Activated CD8-positive, alpha-beta T cell treated with anti-CD3 and anti-CD28 coated beads, Interleukin-2, amount 10 ng/mL, durations not matched to agents 7 days and 5 days (primary cell): Measurements from ENCODE around the gene MYO16. TPM values are rescaled to one million over a fixed set of nuclear protein-coding genes. Genes with fewer than 3 reads are reported as not detected.

Experiments
- ATAC-seq: fragments of 150-1000 bp; cut with Tn5 transposase; one replicate; pipeline ENCODE4 v1.10.0; 2021; ENCODE audit warnings: moderate library complexity
- CTCF ChIA-PET: fragments of 350-600 bp; sonication (Branson Sonifier 250); formaldehyde crosslinking; loops from one replicate; lab custom pipeline; 2021; ENCODE audit warnings: antibody characterized with exemption; lab: Charles Lee
- POLR2A ChIA-PET: fragments of 350-600 bp; sonication (Branson Sonifier 250); formaldehyde crosslinking; loops from one replicate; lab custom pipeline; 2021; ENCODE audit warnings: antibody characterized with exemption; lab: Charles Lee
- DNase-seq: peaks from one replicate; pipeline ENCODE4 v3.0.0-alpha.2; 2020
- H3K27ac Mint-ChIP-seq: one replicate; pipeline ENCODE4 v1.8.0; 2021; ENCODE audit warnings: mild to moderate bottlenecking, mixed read lengths
- H3K27me3 Mint-ChIP-seq: one replicate; pipeline ENCODE4 v1.8.0; 2021; ENCODE audit warnings: low read depth, mixed read lengths
- H3K36me3 Mint-ChIP-seq: one replicate; pipeline ENCODE4 v1.8.0; 2021; ENCODE audit warnings: low read depth, mixed read lengths
- H3K4me1 Mint-ChIP-seq: one replicate; pipeline ENCODE4 v1.8.0; 2021; ENCODE audit warnings: low read depth, mixed read lengths
- H3K4me3 Mint-ChIP-seq: one replicate; pipeline ENCODE4 v1.8.0; 2021; ENCODE audit warnings: mild to moderate bottlenecking, mixed read lengths
- H3K9me3 Mint-ChIP-seq: one replicate; pipeline ENCODE4 v1.8.0; 2022; ENCODE audit warnings: mixed read lengths; ENCODE audit not compliant: insufficient read depth
- total RNA-seq, 2 experiments: library from RNA; stranded (reverse); gene quantifications; one replicate each; pipeline ENCODE4 v1.2.3, GENCODE V29; 2021

The MYO16 gene
- total RNA-seq, 2 experiments from 2014 or later: not detected

DNA sequence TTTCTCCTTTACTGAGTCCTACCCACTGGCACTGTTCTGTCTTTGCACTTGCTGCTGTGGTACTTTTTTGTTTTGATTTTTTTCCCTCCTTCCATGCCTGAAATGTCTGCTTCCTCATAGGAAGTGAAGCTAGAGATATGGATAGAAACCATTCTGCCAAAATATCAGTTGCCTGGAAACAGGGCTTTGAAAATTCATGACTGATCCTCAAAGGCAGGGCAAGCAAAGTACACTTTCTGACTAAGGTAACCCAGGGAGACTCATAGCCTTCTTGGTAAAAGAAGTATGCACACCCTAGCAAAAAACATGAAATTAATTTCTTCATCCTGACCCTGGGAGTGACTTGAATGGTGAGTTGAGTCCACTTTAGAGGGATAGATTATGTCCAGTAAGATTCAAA, 329.8 kb downstream of the MYO16 start:
- CTCF ChIA-PET: no interaction called here

DNA sequence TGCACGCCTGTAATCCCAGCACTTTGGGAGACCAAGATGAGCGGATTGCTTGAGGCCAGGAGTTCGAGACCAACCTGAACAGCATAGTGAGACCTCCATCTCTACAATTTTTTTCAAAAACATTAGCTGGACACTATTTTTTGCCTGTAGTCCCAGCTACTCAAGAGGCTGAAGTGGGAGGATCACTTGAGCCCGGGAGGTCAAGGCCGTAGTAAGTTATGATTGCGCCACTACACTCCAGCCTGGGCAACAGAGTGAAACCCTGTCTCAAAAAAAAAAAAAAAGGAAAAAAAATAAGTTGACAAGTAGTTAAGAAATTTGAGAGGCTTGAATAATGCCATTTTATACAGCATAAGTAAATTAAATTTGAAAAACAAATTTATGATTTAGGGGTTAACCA, 330.6 kb downstream of the MYO16 start:
- H3K27ac Mint-ChIP-seq: no peak overlapping the region
- ATAC-seq (no peak), DNase-seq (no peak)
- no peak overlapping the region for H3K4me3 Mint-ChIP-seq
- no peaks in the 10 kb centered on the region for H3K4me1 Mint-ChIP-seq
- no peaks in the 10 kb centered on the region for H3K36me3 Mint-ChIP-seq
- ChIA-PET CTCF (no interaction called here), POLR2A (no interaction called here)
- no peaks in the 10 kb centered on the region for H3K9me3 Mint-ChIP-seq
- peaks cover 3% of the 10 kb centered on the region for H3K27me3 Mint-ChIP-seq

More for the DNA sequence above, 329.8 kb downstream of the MYO16 start:
- no peaks in the 10 kb centered on the region for H3K4me1 Mint-ChIP-seq
- no peak overlapping the region for H3K27ac Mint-ChIP-seq
- DNase-seq (no peak), ATAC-seq (no peak)
- no peaks in the 10 kb centered on the region for H3K36me3 Mint-ChIP-seq
- H3K27me3 Mint-ChIP-seq: peaks cover 3% of the 10 kb centered on the region
- POLR2A ChIA-PET: no interaction called here
- H3K9me3 Mint-ChIP-seq: no peaks in the 10 kb centered on the region
- no peak overlapping the region for H3K4me3 Mint-ChIP-seq

- no peak overlapping the region for H3K4me3 Mint-ChIP-seq
- H3K27me3 Mint-ChIP-seq: peaks cover 3% of the 10 kb centered on the region
- ATAC-seq (no peak), DNase-seq (peak; percentile 27)
- no peaks in the 10 kb centered on the region for H3K4me1 Mint-ChIP-seq
- CTCF ChIA-PET: interaction anchor here (0.6 to 1.6 kb wide), 8 partner anchors 44 to 1158 kb away, joined by 3 to 7 read pairs (median 4); no protein-coding TSS in a partner anchor
- H3K27ac Mint-ChIP-seq: no peak overlapping the region
- no peaks in the 10 kb centered on the region for H3K9me3 Mint-ChIP-seq
- POLR2A ChIA-PET: no interaction called here
- H3K36me3 Mint-ChIP-seq: no peaks in the 10 kb centered on the region
Observed at GRCh38 chr13:108961542-108962125, 332.2 kb downstream of the MYO16 start.

- CTCF ChIA-PET: interaction anchor here (1.4 kb wide), 1 partner anchor 827 kb away, joined by 3 read pairs; no protein-coding TSS in a partner anchor
Observed at GRCh38 chr13:108962654-108963053, 333.2 kb downstream of the MYO16 start.

DNA sequence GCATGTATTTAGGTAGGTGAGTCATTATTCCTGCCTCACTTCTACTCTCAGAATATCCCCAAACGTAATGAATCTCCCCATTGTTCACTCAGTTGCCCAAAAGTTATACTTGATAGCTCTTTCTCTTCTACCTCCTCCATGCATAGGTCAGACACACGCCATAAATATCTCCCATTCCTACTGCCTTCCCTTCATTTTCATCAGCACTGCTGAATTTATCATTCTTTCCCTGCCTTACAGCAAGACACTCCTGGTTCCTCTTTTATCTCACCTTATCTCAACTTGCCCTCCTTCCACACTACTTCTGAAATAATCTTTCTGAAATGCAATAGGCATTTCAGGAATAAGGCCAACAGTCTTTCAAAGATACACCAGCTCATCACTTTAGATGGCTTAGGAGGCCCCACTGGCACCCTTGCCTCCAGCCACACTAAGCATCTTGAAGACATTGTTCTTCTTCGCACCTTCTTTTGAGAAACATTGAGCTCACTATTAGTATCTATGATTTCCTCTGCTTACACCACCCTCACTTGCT, 333.9 kb downstream of the MYO16 start:
- CTCF ChIA-PET: interaction anchor here (0.7 to 1.4 kb wide), 2 partner anchors 579 to 826 kb away, joined by 3 read pairs; no protein-coding TSS in a partner anchor
- Mint-ChIP-seq H3K27me3 (peaks cover 3% of the 10 kb centered on the region), H3K4me3 (no peak overlapping the region), H3K27ac (no peak overlapping the region), H3K9me3 (no peaks in the 10 kb centered on the region), H3K36me3 (no peaks in the 10 kb centered on the region), H3K4me1 (no peaks in the 10 kb centered on the region)
- DNase-seq: no peak
- POLR2A ChIA-PET: no interaction called here
- ATAC-seq: no peak

More at GRCh38 chr13:108962654-108963053, 333.2 kb downstream of the MYO16 start:
- POLR2A ChIA-PET: no interaction called here
- no peak for DNase-seq
- Mint-ChIP-seq H3K4me1 (no peaks in the 10 kb centered on the region), H3K27me3 (peaks cover 3% of the 10 kb centered on the region), H3K36me3 (no peaks in the 10 kb centered on the region), H3K9me3 (no peaks in the 10 kb centered on the region), H3K27ac (no peak overlapping the region), H3K4me3 (no peak overlapping the region)
- ATAC-seq: no peak

- no peak overlapping the region for H3K27ac Mint-ChIP-seq
- ChIA-PET CTCF (interaction anchor here (1.4 kb wide), 1 partner anchor 826 kb away, joined by 3 read pairs; no protein-coding TSS in a partner anchor), POLR2A (no interaction called here)
- H3K36me3 Mint-ChIP-seq: no peaks in the 10 kb centered on the region
- DNase-seq: no peak
- no peaks in the 10 kb centered on the region for H3K9me3 Mint-ChIP-seq
- no peaks in the 10 kb centered on the region for H3K4me1 Mint-ChIP-seq
- H3K27me3 Mint-ChIP-seq: peaks cover 3% of the 10 kb centered on the region
- no peak overlapping the region for H3K4me3 Mint-ChIP-seq
- no peak for ATAC-seq
Observed at GRCh38 chr13:108963846-108964600, 334.6 kb downstream of the MYO16 start.

- DNase-seq: no peak
- no peaks in the 10 kb centered on the region for H3K36me3 Mint-ChIP-seq
- H3K27ac Mint-ChIP-seq: no peak overlapping the region
- ChIA-PET POLR2A (no interaction called here), CTCF (no interaction called here)
- no peaks in the 10 kb centered on the region for H3K4me1 Mint-ChIP-seq
- no peak overlapping the region for H3K4me3 Mint-ChIP-seq
- H3K27me3 Mint-ChIP-seq: peaks cover 3% of the 10 kb centered on the region
- no peaks in the 10 kb centered on the region for H3K9me3 Mint-ChIP-seq
- no peak for ATAC-seq
Observed at GRCh38 chr13:108964606-108965005, 335.2 kb downstream of the MYO16 start.

DNA sequence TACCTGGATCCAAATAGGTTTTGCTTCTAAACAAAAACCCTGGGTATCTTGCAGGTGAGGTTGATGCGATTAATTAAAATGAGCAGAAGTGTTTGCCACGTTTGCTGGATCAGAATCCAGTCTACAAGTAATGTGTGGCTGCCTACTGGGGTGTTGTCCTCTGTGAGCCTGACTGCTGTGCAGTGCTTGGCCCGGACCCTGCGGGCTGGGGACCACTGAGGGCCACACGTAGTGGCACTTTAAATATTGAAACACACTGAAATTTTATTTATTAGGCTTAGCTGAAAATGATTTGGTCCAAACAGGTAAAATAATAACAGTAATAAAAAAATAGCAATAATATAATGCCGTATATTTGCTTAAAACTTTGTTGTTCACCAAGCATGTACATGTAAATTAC, 338.0 kb downstream of the MYO16 start:
- Mint-ChIP-seq H3K4me1 (no peaks in the 10 kb centered on the region), H3K27me3 (peaks cover 3% of the 10 kb centered on the region), H3K36me3 (no peaks in the 10 kb centered on the region), H3K4me3 (no peak overlapping the region), H3K9me3 (no peaks in the 10 kb centered on the region), H3K27ac (no peak overlapping the region)
- POLR2A ChIA-PET: no interaction called here
- DNase-seq (no peak), ATAC-seq (no peak)
- CTCF ChIA-PET: no interaction called here

- no peak overlapping the region for H3K4me3 Mint-ChIP-seq
Observed at GRCh38 chr13:108968566-108968965, 339.2 kb downstream of the MYO16 start.

GRCh38 chr13:108974686-108975085, 345.3 kb downstream of the MYO16 start:
- Mint-ChIP-seq H3K27me3 (no peaks in the 10 kb centered on the region), H3K36me3 (no peaks in the 10 kb centered on the region), H3K4me1 (no peaks in the 10 kb centered on the region), H3K9me3 (no peaks in the 10 kb centered on the region), H3K4me3 (no peak overlapping the region), H3K27ac (no peak overlapping the region)
- CTCF ChIA-PET: no interaction called here
- no peak for ATAC-seq
- no peak for DNase-seq
- POLR2A ChIA-PET: no interaction called here

More at GRCh38 chr13:108968566-108968965, 339.2 kb downstream of the MYO16 start:
- DNase-seq: no peak
- ChIA-PET CTCF (no interaction called here), POLR2A (no interaction called here)
- no peak overlapping the region for H3K27ac Mint-ChIP-seq
- no peak for ATAC-seq
- H3K4me1 Mint-ChIP-seq: no peaks in the 10 kb centered on the region
- no peaks in the 10 kb centered on the region for H3K27me3 Mint-ChIP-seq
- H3K36me3 Mint-ChIP-seq: no peaks in the 10 kb centered on the region
- H3K9me3 Mint-ChIP-seq: no peaks in the 10 kb centered on the region

DNA sequence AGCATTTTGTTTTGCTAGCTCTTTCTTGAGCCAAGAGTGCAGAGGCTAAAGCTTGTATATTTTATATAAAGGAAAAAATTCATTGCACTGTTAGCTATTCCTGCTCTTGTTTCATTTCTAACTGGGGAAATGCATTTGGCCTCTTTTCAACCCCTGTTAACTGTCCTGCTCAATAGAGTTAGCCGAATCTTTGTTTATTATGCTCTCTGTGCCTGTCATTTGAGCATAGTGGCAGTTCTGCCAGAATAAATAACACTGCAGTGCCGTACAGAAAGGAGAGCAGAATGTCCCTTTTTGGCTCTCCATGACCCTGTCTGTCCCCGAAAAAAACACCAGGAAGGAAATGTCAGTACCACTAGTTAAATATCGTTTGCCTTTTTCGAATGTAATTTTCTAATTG, 350.8 kb downstream of the MYO16 start:
- ATAC-seq (no peak), DNase-seq (no peak)
- peaks cover 3% of the 10 kb centered on the region for H3K27me3 Mint-ChIP-seq
- no peaks in the 10 kb centered on the region for H3K9me3 Mint-ChIP-seq
- no peak overlapping the region for H3K4me3 Mint-ChIP-seq
- no peak overlapping the region for H3K27ac Mint-ChIP-seq
- H3K4me1 Mint-ChIP-seq: no peaks in the 10 kb centered on the region
- ChIA-PET CTCF (no interaction called here), POLR2A (no interaction called here)
- no peaks in the 10 kb centered on the region for H3K36me3 Mint-ChIP-seq

- Mint-ChIP-seq H3K9me3 (no peaks in the 10 kb centered on the region), H3K27me3 (peaks cover 3% of the 10 kb centered on the region), H3K27ac (no peak overlapping the region), H3K36me3 (no peaks in the 10 kb centered on the region), H3K4me1 (no peaks in the 10 kb centered on the region), H3K4me3 (no peak overlapping the region)
- DNase-seq: no peak
- no peak for ATAC-seq
- CTCF ChIA-PET: interaction anchor here (0.6 kb wide), 1 partner anchor 1952 kb away, joined by 3 read pairs; no protein-coding TSS in a partner anchor
- POLR2A ChIA-PET: no interaction called here
Observed at GRCh38 chr13:108981407-108981806, 352.0 kb downstream of the MYO16 start.
